ENCODE measurements around the gene GNAI3. TPM values are rescaled to one million over a fixed set of nuclear protein-coding genes. Genes with fewer than 3 reads are reported as not detected.

Gene GNAI3
- total and polyA plus RNA-seq, 2 donors (not counting 3 experiments of a cell fraction or from before 2014, with no cell fraction given): 5.0 to 14.0 TPM

DNA sequence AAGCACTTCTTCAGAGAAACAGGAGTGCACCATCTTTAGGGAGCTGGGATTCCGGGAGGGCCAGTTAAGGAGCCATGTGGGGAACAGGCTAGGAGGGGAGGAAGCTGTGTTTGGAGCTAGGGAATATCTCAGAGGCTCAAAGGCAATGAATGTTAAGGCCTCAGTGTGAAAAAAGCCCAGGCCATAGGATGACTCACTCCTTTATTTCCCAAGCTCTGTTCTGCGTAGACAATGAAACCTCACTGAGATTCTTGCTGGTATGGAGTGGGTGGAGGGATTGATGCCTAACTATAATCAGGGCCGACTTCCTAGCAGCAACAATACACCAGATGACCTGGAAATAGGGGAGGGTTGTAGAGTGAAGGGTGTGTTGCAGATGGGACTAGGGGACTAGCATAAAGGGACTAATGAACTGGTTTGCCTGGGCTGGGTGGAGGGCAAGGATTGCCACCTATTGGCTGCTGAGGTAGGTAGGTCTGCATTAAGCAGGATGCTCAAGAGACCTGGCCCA, 68.9 kb downstream of the GNAI3 start:
- ChIA-PET CTCF (interaction anchor here (0.7 to 5.8 kb wide), 17 partner anchors 9 to 157 kb away, joined by 3 to 48 read pairs (median 5); partner anchors contain the start of gene GNAI3), POLR2A (interaction anchor here (1.0 to 1.2 kb wide), 2 partner anchors 22 to 69 kb away, joined by 3 to 12 read pairs; partner anchors contain the start of gene GNAI3)
- Histone ChIP-seq H3K9me1 (replicated peaks; ENCODE audit: control insufficient read depth, extremely low read depth, insufficient read depth, low read length) (no peaks in the 10 kb centered on the region), H2AFZ (ENCODE audit: low read depth, low read length) (peak overlapping the region; percentile 15), H3K36me3 (ENCODE audit: control insufficient read depth in 2 of 2, extremely low read depth in 1 of 2, insufficient read depth in 2 of 2, low read length in 2 of 2) (no peaks in the 10 kb centered on the region), H3K27me3 (ENCODE audit: control insufficient read depth in 2 of 2, insufficient read depth in 2 of 2, low read length in 2 of 2) (no peaks in the 10 kb centered on the region), H3K4me3 (replicated peaks in 1 of 3; ENCODE audit: insufficient read depth in 1 of 3, low read depth in 1 of 3, low read length in 3 of 3) (no peak overlapping the region), H4K20me1 (replicated peaks; ENCODE audit: control insufficient read depth, extremely low read depth, insufficient read depth, low read length) (no peaks in the 10 kb centered on the region), H3K9ac (replicated peaks; ENCODE audit: extremely low read depth, insufficient read depth, low read length) (peak overlapping the region; percentile 67), H3K4me1 (ENCODE audit: control insufficient read depth, extremely low read depth, insufficient read depth, low read length) (peaks cover 73% of the 10 kb centered on the region), H3K4me2 (ENCODE audit: insufficient read depth, low read length) (peak overlapping the region; percentile 29), H3K27ac (ENCODE audit: insufficient read depth, low read depth, low read length) (peak overlapping the region; percentile 92), H3K9me3 (replicated peaks; ENCODE audit: control insufficient read depth, insufficient read depth, low read length) (no peaks in the 10 kb centered on the region), H3K79me2 (ENCODE audit: control insufficient read depth, insufficient read depth, low read length) (peaks cover 23% of the 10 kb centered on the region)
- dilution Hi-C loops (cut with MboI; ENCODE audit: extremely low pct_ligation_motif_present, low sequenced_read_pairs) (no loop called here), intact Hi-C loops (cut with micrococcal nuclease) (loop anchor here (5.0 to 10.0 kb wide), 2 partner anchors 35 to 133 kb away; partner anchors contain the start of gene ATXN7L2)
- no TSS peak for BruUV-seq (replicated peaks)
- DNase-seq (ENCODE audit: low read depth, low spot score) (peak; percentile 93), FAIRE-seq (peak; percentile 99)
- TF ChIP-seq FOS (IDR thresholded peaks at IDR 0.05; ENCODE audit: borderline replicate concordance, insufficient read depth, low read length) (peak; percentile 95), GATA2 (IDR thresholded peaks at IDR 0.05; ENCODE audit: insufficient read depth, insufficient read length, low read depth, low read length) (peak; percentile 20), MYC (IDR thresholded peaks at IDR 0.05; ENCODE audit: low read depth, low read length) (no peak), POLR2A (IDR thresholded peaks at IDR 0.05; ENCODE audit: low read depth, low read length) (peak; percentile 45), EZH2 (IDR thresholded peaks at IDR 0.05; ENCODE audit: borderline replicate concordance, low read depth, low read length, severe bottlenecking) (no peak), POLR2AphosphoS5 (IDR thresholded peaks at IDR 0.05; ENCODE audit: insufficient read depth, low read depth, low read length) (peak; percentile 55), JUN (IDR thresholded peaks at IDR 0.05; ENCODE audit: borderline replicate concordance, insufficient read depth, insufficient read length, low read depth) (peak; percentile 92)
- TF ChIP-seq, protein P1, sequence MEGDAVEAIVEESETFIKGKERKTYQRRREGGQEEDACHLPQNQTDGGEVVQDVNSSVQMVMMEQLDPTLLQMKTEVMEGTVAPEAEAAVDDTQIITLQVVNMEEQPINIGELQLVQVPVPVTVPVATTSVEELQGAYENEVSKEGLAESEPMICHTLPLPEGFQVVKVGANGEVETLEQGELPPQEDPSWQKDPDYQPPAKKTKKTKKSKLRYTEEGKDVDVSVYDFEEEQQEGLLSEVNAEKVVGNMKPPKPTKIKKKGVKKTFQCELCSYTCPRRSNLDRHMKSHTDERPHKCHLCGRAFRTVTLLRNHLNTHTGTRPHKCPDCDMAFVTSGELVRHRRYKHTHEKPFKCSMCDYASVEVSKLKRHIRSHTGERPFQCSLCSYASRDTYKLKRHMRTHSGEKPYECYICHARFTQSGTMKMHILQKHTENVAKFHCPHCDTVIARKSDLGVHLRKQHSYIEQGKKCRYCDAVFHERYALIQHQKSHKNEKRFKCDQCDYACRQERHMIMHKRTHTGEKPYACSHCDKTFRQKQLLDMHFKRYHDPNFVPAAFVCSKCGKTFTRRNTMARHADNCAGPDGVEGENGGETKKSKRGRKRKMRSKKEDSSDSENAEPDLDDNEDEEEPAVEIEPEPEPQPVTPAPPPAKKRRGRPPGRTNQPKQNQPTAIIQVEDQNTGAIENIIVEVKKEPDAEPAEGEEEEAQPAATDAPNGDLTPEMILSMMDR (IDR thresholded peaks at IDR 0.05; ENCODE audit: extremely low read depth in 1 of 2, insufficient read depth in 1 of 2, low read depth in 1 of 2, low read length in 2 of 2): no peak
- TF ChIP-seq, protein P2, sequence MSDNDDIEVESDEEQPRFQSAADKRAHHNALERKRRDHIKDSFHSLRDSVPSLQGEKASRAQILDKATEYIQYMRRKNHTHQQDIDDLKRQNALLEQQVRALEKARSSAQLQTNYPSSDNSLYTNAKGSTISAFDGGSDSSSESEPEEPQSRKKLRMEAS (IDR thresholded peaks at IDR 0.05; ENCODE audit: insufficient read depth, insufficient read length): no peak

All from endothelial cell of umbilical vein (primary cell).